B cell (primary cell): ENCODE results near the gene IL17RA. TPM values are rescaled to one million over a fixed set of nuclear protein-coding genes. Genes with fewer than 3 reads are reported as not detected.

Source experiments
- ATAC-seq: fragments of 200-7000 bp; cut with Tn5 transposase; one replicate; pipeline ENCODE4 v1.10.0; 2021; ENCODE audit warnings: low read depth, mild to moderate bottlenecking, moderate number of reproducible peaks, moderate library complexity
- CTCF ChIA-PET: fragments of 350-600 bp; sonication (Branson Sonifier 250); formaldehyde crosslinking; loops from one replicate; lab custom pipeline; 2021; ENCODE audit warnings: antibody characterized with exemption, inconsistent platforms; lab: Charles Lee
- POLR2A ChIA-PET: fragments of 350-600 bp; sonication (Branson Sonifier 250); formaldehyde crosslinking; loops from one replicate; lab custom pipeline; 2021; ENCODE audit warnings: antibody characterized with exemption; lab: Charles Lee
- DNase-seq: peaks from one replicate; pipeline ENCODE4 v3.0.0; 2013
- H2AFZ ChIP-seq: 2 replicates; pipeline ENCODE4 v1.6.1; 2012; ENCODE audit warnings: mild to moderate bottlenecking, low read depth, low read length; ENCODE audit not compliant: insufficient read depth, poor library complexity, severe bottlenecking
- H3K27ac ChIP-seq, 2 donors: 1 replicate in 1 of 2; 2 replicates in 1 of 2; pipeline ENCODE4 v1.5.1; 2012 to 2013; ENCODE audit warnings: low read length in 2 of 2, mild to moderate bottlenecking in 2 of 2, moderate library complexity in 1 of 2
- H3K27me3 ChIP-seq, 4 experiments: fragments of 200-600 bp in 1 of 4; sonication (generic) in 1 of 4; replicated peaks in 1 of 4; 1 replicate in 2 of 4; 2 replicates in 2 of 4; pipeline versions ENCODE4 v1.6.1 to v1.7.0; 2013 to 2016; ENCODE audit warnings: low read length in 3 of 4, mild to moderate bottlenecking in 2 of 4, mixed read lengths in 1 of 4, moderate library complexity in 1 of 4; ENCODE audit not compliant: insufficient read depth in 4 of 4, control insufficient read depth in 3 of 4; ENCODE audit errors: control extremely low read depth in 1 of 4
- H3K36me3 ChIP-seq, 2 experiments: replicated peaks in 1 of 2; 1 replicate in 1 of 2; 2 replicates in 1 of 2; pipeline versions ENCODE4 v1.6.1 to v1.7.1; 2013; ENCODE audit warnings: low read length in 1 of 2; ENCODE audit not compliant: insufficient read depth in 2 of 2, control insufficient read depth in 1 of 2; ENCODE audit errors: control extremely low read depth in 1 of 2, extremely low read depth in 1 of 2
- H3K4me1 ChIP-seq, 2 donors: fragments of 200-600 bp in 1 of 2; sonication (generic) in 1 of 2; 1 replicate in 1 of 2; 2 replicates in 1 of 2; pipeline versions ENCODE4 v1.5.1 to v1.6.1; 2013 to 2017; ENCODE audit warnings: low read length in 2 of 2; ENCODE audit not compliant: control insufficient read depth in 2 of 2, insufficient read depth in 2 of 2
- H3K4me2 ChIP-seq: replicated peaks from 2 replicates; pipeline ENCODE3; 2012; ENCODE audit warnings: mild to moderate bottlenecking, low read depth, low read length; ENCODE audit not compliant: poor library complexity, severe bottlenecking
- H3K4me3 ChIP-seq, 5 experiments: fragments of 200-600 bp in 1 of 5; sonication (generic) in 1 of 5; 1 replicate in 3 of 5; 2 replicates in 2 of 5; pipeline versions ENCODE4 v1.5.1 to v1.7.0; 2011 to 2016; ENCODE audit warnings: low read length in 4 of 5, mild to moderate bottlenecking in 4 of 5, low read depth in 2 of 5, control low read depth in 1 of 5, moderate library complexity in 1 of 5; ENCODE audit not compliant: insufficient read depth in 1 of 5; ENCODE audit errors: control extremely low read depth in 1 of 5, extremely low read depth in 1 of 5
- H3K79me2 ChIP-seq: fragments of 200-600 bp; sonication (generic); one replicate; pipeline ENCODE4 v1.6.0; 2016; ENCODE audit warnings: low read length; ENCODE audit not compliant: control insufficient read depth, insufficient read depth
- H3K9ac ChIP-seq: fragments of 200-600 bp; sonication (generic); 2 replicates; pipeline ENCODE4 v1.6.1; 2017; ENCODE audit warnings: mild to moderate bottlenecking, low read length, moderate library complexity
- H3K9me3 ChIP-seq, 3 donors: one replicate each; pipeline versions ENCODE4 v1.6.1 to v1.7.1; 2013; ENCODE audit warnings: low read length in 2 of 3; ENCODE audit not compliant: control insufficient read depth in 2 of 3, insufficient read depth in 1 of 3; ENCODE audit errors: control extremely low read depth in 1 of 3
- H4K20me1 ChIP-seq: 2 replicates; pipeline ENCODE4 v1.6.0; 2012; ENCODE audit warnings: mild to moderate bottlenecking, low read length; ENCODE audit not compliant: insufficient read depth, control insufficient read depth, poor library complexity, severe bottlenecking
- H3K27ac Mint-ChIP-seq: one replicate; pipeline ENCODE4 v1.8.0; 2021; ENCODE audit warnings: mixed read lengths
- H3K27me3 Mint-ChIP-seq: one replicate; pipeline ENCODE4 v1.8.0; 2021; ENCODE audit warnings: mixed read lengths
- H3K4me1 Mint-ChIP-seq: one replicate; pipeline ENCODE4 v1.8.0; 2021; ENCODE audit warnings: mixed read lengths
- H3K4me3 Mint-ChIP-seq: one replicate; pipeline ENCODE4 v1.8.0; 2021; ENCODE audit warnings: mixed read lengths
- H3K9me3 Mint-ChIP-seq: one replicate; pipeline ENCODE4 v1.8.0; 2022; ENCODE audit warnings: mixed read lengths; ENCODE audit not compliant: insufficient read depth
- CTCF ChIP-seq: fragments of 200-600 bp; IDR thresholded peaks from one replicate; pipeline ENCODE4 v1.8.0; 2022; ENCODE audit warnings: antibody characterized with exemption, mild to moderate bottlenecking
- EZH2 ChIP-seq: IDR thresholded peaks from 2 replicates; pipeline ENCODE4 v1.6.1; 2012; ENCODE audit warnings: borderline replicate concordance, low read depth, mild to moderate bottlenecking, moderate library complexity, low read length; ENCODE audit not compliant: insufficient read depth, poor library complexity, severe bottlenecking
- WGBS: methylation state at CpG from one replicate; pipeline ENCODE4 v1.1.5; 2013; ENCODE audit warnings: missing lambda C conversion rate; ENCODE audit not compliant: insufficient coverage; 5-methylcytosine and 5-hydroxymethylcytosine counted together
- intact Hi-C: fragments of 100-400 bp; cut with micrococcal nuclease; formaldehyde crosslinking; loops from one replicate; pipeline ENCODE4 v1.10.0; 2022
- polyA plus RNA-seq: library from polyadenylated mRNA; depleted of rRNA; stranded (reverse); fragments of >200 nt; gene quantifications from 2 replicates; pipeline ENCODE4 v1.2.3, GENCODE V29; 2012
- total RNA-seq, 2 donors: library from RNA; stranded (reverse); fragments of 120-200 nt in 1 of 2; gene quantifications; 1 replicate in 1 of 2; 2 replicates in 1 of 2; pipeline versions ENCODE4 v1.2.3 to v1.2.4, GENCODE V29; 2013 to 2022

Gene IL17RA
- total and polyA plus RNA-seq, 2 donors (not counting 1 experiment from before 2014, with no cell fraction given), result 8.1 to 24.6 TPM

GRCh38 chr22:17085277-17086181 lies 729 bp downstream of the IL17RA start:
- peak overlapping the region; percentile 96 for H3K4me2 ChIP-seq
- H3K9me3 Mint-ChIP-seq, result no peaks in the 10 kb centered on the region
- peak overlapping the region; percentile 71 for H3K27ac Mint-ChIP-seq
- peak overlapping the region; percentile 95 for H3K4me3 Mint-ChIP-seq
- peak; percentile 57 for DNase-seq
- peak overlapping the region; percentile 26 to 80 for H3K27ac ChIP-seq
- H4K20me1 ChIP-seq, result peaks cover 37% of the 10 kb centered on the region
- 3% methylated on average over 81 of the region's 92 CpGs for WGBS
- peak overlapping the region; percentile 97 for H2AFZ ChIP-seq
- TF ChIP-seq CTCF (no peak), EZH2 (no peak)
- peaks cover 25 to 36% of the 10 kb centered on the region in 2 donors for H3K4me1 ChIP-seq
- peaks cover 38% of the 10 kb centered on the region for H3K4me1 Mint-ChIP-seq
- no peaks in the 10 kb centered on the region for H3K27me3 ChIP-seq
- peak; percentile 4 for ATAC-seq
- peaks cover 55% of the 10 kb centered on the region for H3K79me2 ChIP-seq
- H3K36me3 ChIP-seq, result no peaks in the 10 kb centered on the region
- ChIA-PET POLR2A (no interaction called here), CTCF (interaction anchor here (0.8 kb wide), 1 partner anchor 86 kb away, joined by 3 read pairs; no protein-coding TSS in a partner anchor)
- no peaks in the 10 kb centered on the region for H3K27me3 Mint-ChIP-seq
- H3K9ac ChIP-seq, result peak overlapping the region; percentile 91
- intact Hi-C loops, result loop anchor here (2.0 to 10.0 kb wide), 3 partner anchors 85 to 539 kb away; partner anchors contain the start of gene ATP6V1E1
- no peaks in the 10 kb centered on the region for H3K9me3 ChIP-seq
- H3K4me3 ChIP-seq, result peak overlapping the region; percentile 65 to 97 (median 81)
